Naive thymus-derived CD4-positive, alpha-beta T cell (primary cell): Measurements from ENCODE around the gene ADH4. TPM values are rescaled to one million over a fixed set of nuclear protein-coding genes. Genes with fewer than 3 reads are reported as not detected.
A peak's percentile ranks its signal among the peaks of the same experiment; 100 is the strongest.
"Not testable (repeated sequence)": the region's sequence is repeated elsewhere in the genome, so short reads cannot be mapped to it uniquely, and the experiment has no call there.

Experiments
- ATAC-seq: fragments of 150-1000 bp; cut with Tn5 transposase; 2 replicates; pipeline ENCODE4 v1.10.0; 2021; ENCODE audit warnings: mild to moderate bottlenecking, moderate library complexity
- CTCF ChIA-PET: fragments of 350-600 bp; sonication (Branson Sonifier 250); formaldehyde crosslinking; loops from one replicate; lab custom pipeline; 2021; ENCODE audit warnings: antibody characterized with exemption; lab: Charles Lee
- POLR2A ChIA-PET: fragments of 350-600 bp; sonication (Branson Sonifier 250); formaldehyde crosslinking; loops from one replicate; lab custom pipeline; 2021; ENCODE audit warnings: antibody characterized with exemption, inconsistent platforms; lab: Charles Lee
- DNase-seq, 9 donors: peaks; one replicate each; pipeline versions ENCODE4 v3.0.0 to v3.0.0-alpha.2; 2020 to 2022; ENCODE audit warnings: mixed read lengths in 1 of 9
- H3K27ac ChIP-seq: one replicate; pipeline ENCODE4 v1.7.0; 2013; ENCODE audit warnings: mild to moderate bottlenecking, low read depth, low read length, moderate library complexity
- H3K27me3 ChIP-seq, 2 donors: one replicate each; pipeline ENCODE4 v1.7.0; 2013; ENCODE audit warnings: low read length in 2 of 2, mild to moderate bottlenecking in 2 of 2, moderate library complexity in 2 of 2; ENCODE audit not compliant: control insufficient read depth in 2 of 2, insufficient read depth in 2 of 2
- H3K36me3 ChIP-seq, 3 experiments: 1 replicate in 2 of 3; 2 replicates in 1 of 3; pipeline ENCODE4 v1.7.0; 2013; ENCODE audit warnings: low read length in 3 of 3, mild to moderate bottlenecking in 3 of 3, moderate library complexity in 1 of 3; ENCODE audit not compliant: insufficient read depth in 3 of 3, control insufficient read depth in 2 of 3
- H3K4me1 ChIP-seq, 2 donors: one replicate each; pipeline ENCODE4 v1.7.0; 2013; ENCODE audit warnings: low read length in 2 of 2, mild to moderate bottlenecking in 2 of 2, moderate library complexity in 1 of 2; ENCODE audit not compliant: control insufficient read depth in 2 of 2, insufficient read depth in 2 of 2
- H3K4me3 ChIP-seq: 2 replicates; pipeline ENCODE4 v1.7.0; 2013; ENCODE audit warnings: mild to moderate bottlenecking, low read length
- H3K9me3 ChIP-seq, 3 experiments: 1 replicate in 2 of 3; 2 replicates in 1 of 3; pipeline ENCODE4 v1.7.0; 2013; ENCODE audit warnings: low read length in 3 of 3; ENCODE audit not compliant: control insufficient read depth in 2 of 3
- H3K27ac Mint-ChIP-seq, 9 donors: one replicate each; pipeline ENCODE4 v1.8.0; 2020 to 2022; ENCODE audit warnings: mixed read lengths in 9 of 9, mild to moderate bottlenecking in 8 of 9, moderate library complexity in 5 of 9, inconsistent platforms in 2 of 9
- H3K27me3 Mint-ChIP-seq, 5 donors: one replicate each; pipeline ENCODE4 v1.8.0; 2021 to 2022; ENCODE audit warnings: mixed read lengths in 5 of 5, mild to moderate bottlenecking in 1 of 5
- H3K36me3 Mint-ChIP-seq, 5 donors: one replicate each; pipeline ENCODE4 v1.8.0; 2020 to 2022; ENCODE audit warnings: mixed read lengths in 5 of 5, mild to moderate bottlenecking in 3 of 5, inconsistent platforms in 1 of 5
- H3K4me1 Mint-ChIP-seq, 7 donors: one replicate each; pipeline ENCODE4 v1.8.0; 2020 to 2022; ENCODE audit warnings: mixed read lengths in 7 of 7, mild to moderate bottlenecking in 3 of 7, inconsistent platforms in 1 of 7
- H3K4me3 Mint-ChIP-seq, 10 donors: one replicate each; pipeline ENCODE4 v1.8.0; 2020 to 2022; ENCODE audit warnings: mild to moderate bottlenecking in 10 of 10, mixed read lengths in 10 of 10, moderate library complexity in 6 of 10, inconsistent platforms in 2 of 10
- H3K9me3 Mint-ChIP-seq, 11 donors: one replicate each; pipeline ENCODE4 v1.8.0; 2020 to 2022; ENCODE audit warnings: mixed read lengths in 11 of 11, mild to moderate bottlenecking in 4 of 11, inconsistent platforms in 1 of 11, moderate library complexity in 1 of 11
- intact Hi-C, 2 donors: fragments of 100-400 bp; cut with micrococcal nuclease; formaldehyde crosslinking; loops; one replicate each; pipeline ENCODE4 v1.15.1; 2023
- polyA plus RNA-seq, 2 donors: library from polyadenylated mRNA; unstranded; fragments of 300-500 nt; fragmentation: Illumina TruSeq; gene quantifications; one replicate each; pipeline ENCODE4 v1.2.3, GENCODE V29; 2021
- total RNA-seq, 6 experiments: library from RNA in 5 of 6; stranded (reverse) in 5 of 6; gene quantifications; 1 replicate in 5 of 6; 2 replicates in 1 of 6; pipeline ENCODE4 v1.2.3 and lab custom pipeline; 2021 to 2026

ADH4 gene
- total and polyA plus RNA-seq, 7 experiments from 2014 or later, result not detected

GRCh38 chr4:99120501-99120900, 23.6 kb downstream of the ADH4 start:
- Histone ChIP-seq H3K27ac (no peak overlapping the region), H3K4me3 (no peak overlapping the region), H3K36me3 (no peaks in the 10 kb centered on the region), H3K4me1 (no peaks in the 10 kb centered on the region), H3K9me3 (no peaks in the 10 kb centered on the region), H3K27me3 (no peaks in the 10 kb centered on the region)
- Mint-ChIP-seq H3K4me3 (no peak overlapping the region), H3K36me3 (peaks cover 0 to 4% (median 0%) of the 10 kb centered on the region in 5 donors), H3K27ac (no peak overlapping the region), H3K4me1 (no peaks in the 10 kb centered on the region), H3K9me3 (no peaks in the 10 kb centered on the region), H3K27me3 (peaks cover 0 to 7% (median under 1%) of the 10 kb centered on the region in 5 donors)
- CTCF ChIA-PET, result no interaction called here
- POLR2A ChIA-PET, result no interaction called here
- DNase-seq, result no peak
- intact Hi-C loops, result no loop called here
- ATAC-seq, result no peak

GRCh38 chr4:99117876-99118693, 26.0 kb downstream of the ADH4 start:
- POLR2A ChIA-PET, result interaction anchor here (1.5 kb wide), 1 partner anchor 30 kb away, joined by 4 read pairs; the partner anchor contains the start of gene ADH5
- no peaks in the 10 kb centered on the region for H3K4me1 ChIP-seq
- CTCF ChIA-PET, result interaction anchor here (0.7 to 0.8 kb wide), 3 partner anchors 30 to 968 kb away, joined by 3 read pairs; partner anchors contain the start of gene ADH5
- Mint-ChIP-seq H3K36me3 (peaks cover 0 to 4% (median 0%) of the 10 kb centered on the region in 5 donors), H3K4me1 (no peaks in the 10 kb centered on the region), H3K27ac (peak overlapping the region in 1 of 9 donors; percentile 44), H3K4me3 (no peak overlapping the region), H3K27me3 (peaks cover 0 to 7% (median 0%) of the 10 kb centered on the region in 5 donors), H3K9me3 (no peaks in the 10 kb centered on the region)
- no peaks in the 10 kb centered on the region for H3K27me3 ChIP-seq
- ATAC-seq (no peak), DNase-seq (peak in 3 of 9 donors; percentile 0 to 18 (median 7))
- no peak overlapping the region for H3K4me3 ChIP-seq
- H3K27ac ChIP-seq, result no peak overlapping the region
- intact Hi-C loops, result loop anchor here (1.0 kb wide), 3 partner anchors 287 to 690 kb away; no protein-coding TSS in a partner anchor
- H3K36me3 ChIP-seq, result no peaks in the 10 kb centered on the region
- no peaks in the 10 kb centered on the region for H3K9me3 ChIP-seq

- ATAC-seq, H3K36me3 Mint-ChIP-seq, DNase-seq, H3K27me3 ChIP-seq, intact Hi-C loops, H3K9me3 Mint-ChIP-seq, H3K27me3 Mint-ChIP-seq, H3K4me1 Mint-ChIP-seq, H3K4me3 ChIP-seq, H3K36me3 ChIP-seq, H3K4me3 Mint-ChIP-seq, H3K27ac ChIP-seq, H3K4me1 ChIP-seq, H3K9me3 ChIP-seq, H3K27ac Mint-ChIP-seq: not testable (repeated sequence)
- CTCF ChIA-PET, result interaction anchor here (0.7 to 0.8 kb wide), 2 partner anchors 29 to 967 kb away, joined by 3 read pairs; partner anchors contain the start of gene ADH5
- POLR2A ChIA-PET, result interaction anchor here (1.5 kb wide), 1 partner anchor 29 kb away, joined by 4 read pairs; the partner anchor contains the start of gene ADH5
Observed at GRCh38 chr4:99117122-99117841, 26.8 kb downstream of the ADH4 start.

- H3K4me3 ChIP-seq, H3K27me3 Mint-ChIP-seq, POLR2A ChIA-PET, H3K36me3 ChIP-seq, intact Hi-C loops, ATAC-seq, H3K9me3 ChIP-seq, DNase-seq, H3K9me3 Mint-ChIP-seq, H3K27ac ChIP-seq, H3K4me3 Mint-ChIP-seq, H3K36me3 Mint-ChIP-seq, CTCF ChIA-PET, H3K27me3 ChIP-seq, H3K4me1 Mint-ChIP-seq, H3K4me1 ChIP-seq: not testable (repeated sequence)
- H3K27ac Mint-ChIP-seq, result peak overlapping the region in 2 of 9 donors; percentile 14 to 30
Observed at GRCh38 chr4:99109286-99109685, 34.8 kb downstream of the ADH4 start.

GRCh38 chr4:99104153-99104552, 39.9 kb downstream of the ADH4 start:
- intact Hi-C loops, result no loop called here
- Mint-ChIP-seq H3K4me1 (peaks cover 0 to 8% (median 0%) of the 10 kb centered on the region in 7 donors), H3K27me3 (peaks cover 0 to 6% (median 0%) of the 10 kb centered on the region in 5 donors), H3K27ac (no peak overlapping the region), H3K4me3 (no peak overlapping the region), H3K36me3 (peaks cover 0 to 9% (median 7%) of the 10 kb centered on the region in 5 donors), H3K9me3 (peaks cover 0 to 3% (median 0%) of the 10 kb centered on the region in 11 donors)
- CTCF ChIA-PET, result no interaction called here
- no peaks in the 10 kb centered on the region for H3K9me3 ChIP-seq
- DNase-seq (no peak), ATAC-seq (no peak)
- H3K27me3 ChIP-seq, result no peaks in the 10 kb centered on the region
- POLR2A ChIA-PET, result no interaction called here
- no peak overlapping the region for H3K27ac ChIP-seq
- H3K36me3 ChIP-seq, result no peaks in the 10 kb centered on the region
- H3K4me3 ChIP-seq, result no peak overlapping the region
- no peaks in the 10 kb centered on the region for H3K4me1 ChIP-seq

GRCh38 chr4:99103166-99103565, 40.9 kb downstream of the ADH4 start:
- no peak overlapping the region for H3K4me3 ChIP-seq
- H3K9me3 ChIP-seq, result no peaks in the 10 kb centered on the region
- Mint-ChIP-seq H3K36me3 (peaks cover 0 to 9% (median 4%) of the 10 kb centered on the region in 5 donors), H3K9me3 (peaks cover 0 to 4% (median 0%) of the 10 kb centered on the region in 11 donors), H3K27me3 (peaks cover 0 to 4% (median 0%) of the 10 kb centered on the region in 5 donors), H3K4me3 (no peak overlapping the region), H3K27ac (no peak overlapping the region), H3K4me1 (peaks cover 0 to 8% (median 0%) of the 10 kb centered on the region in 7 donors)
- no peaks in the 10 kb centered on the region for H3K36me3 ChIP-seq
- intact Hi-C loops, result no loop called here
- POLR2A ChIA-PET, result no interaction called here
- CTCF ChIA-PET, result interaction anchor here (0.7 kb wide), 2 partner anchors 670 to 788 kb away, joined by 3 to 5 read pairs; no protein-coding TSS in a partner anchor
- DNase-seq (no peak), ATAC-seq (no peak)
- H3K27ac ChIP-seq, result no peak overlapping the region
- no peaks in the 10 kb centered on the region for H3K4me1 ChIP-seq
- no peaks in the 10 kb centered on the region for H3K27me3 ChIP-seq
